T-helper 9 cell (primary cell): Measurements from ENCODE around the gene DNAJC2.
A peak's percentile ranks its signal among the peaks of the same experiment; 100 is the strongest.

Experiments
- DNase-seq: peaks from one replicate; pipeline ENCODE4 v3.0.0-alpha.2; 2020
- total RNA-seq, 2 donors: gene quantifications; one replicate each; lab custom pipeline; 2026; lab: John Stamatoyannopoulos, UW

Gene DNAJC2
- total RNA-seq = 57.6 to 74.1 reads per million in 2 donors

- DNase-seq = peak; percentile 76
Measured at GRCh38 chr7:103344453-103345149, at the start of gene DNAJC2. TSS of gene DNAJC2 (minus strand) at chr7:103344767. CDS start at chr7:103344622, 145 bp downstream.

GRCh38 chr7:103391976-103392375 lies 47.4 kb upstream of the DNAJC2 start:
- no peak for DNase-seq

- DNase-seq = no peak
Measured at GRCh38 chr7:103391150-103391549, 46.6 kb upstream of the DNAJC2 start.

GRCh38 chr7:103389263-103389662 lies 44.7 kb upstream of the DNAJC2 start:
- DNase-seq = no peak

GRCh38 chr7:103388469-103389140 lies 44.0 kb upstream of the DNAJC2 start:
- DNase-seq = no peak

- DNase-seq = no peak
Measured at GRCh38 chr7:103387242-103387641, 42.7 kb upstream of the DNAJC2 start.

- no peak for DNase-seq
Measured at GRCh38 chr7:103382032-103382402, 37.5 kb upstream of the DNAJC2 start.

GRCh38 chr7:103381280-103382031 lies 36.9 kb upstream of the DNAJC2 start:
- no peak for DNase-seq

- no peak for DNase-seq
Measured at GRCh38 chr7:103380395-103381191, 36.0 kb upstream of the DNAJC2 start.

GRCh38 chr7:103379270-103379975 lies 34.9 kb upstream of the DNAJC2 start:
- DNase-seq = no peak

GRCh38 chr7:103373866-103374643 lies 29.5 kb upstream of the DNAJC2 start:
- DNase-seq = no peak

- no peak for DNase-seq
Measured at GRCh38 chr7:103369432-103369831, 24.9 kb upstream of the DNAJC2 start.

- no peak for DNase-seq
Measured at GRCh38 chr7:103349805-103350204, 5.2 kb upstream of the DNAJC2 start.

GRCh38 chr7:103348959-103349358 lies 4.4 kb upstream of the DNAJC2 start:
- DNase-seq = no peak

- DNase-seq = no peak
Measured at GRCh38 chr7:103348452-103348851, 3.9 kb upstream of the DNAJC2 start.

GRCh38 chr7:103347507-103348267 lies 3.1 kb upstream of the DNAJC2 start, which contains the start of gene PSMC2:
TSS of gene PSMC2 (plus strand) at chr7:103347643. CDS start at chr7:103347712, 69 bp downstream.
- DNase-seq = peak; percentile 68

GRCh38 chr7:103346396-103346795 lies 1.8 kb upstream of the DNAJC2 start:
- DNase-seq = no peak

GRCh38 chr7:103343758-103344452 lies 662 bp downstream of the DNAJC2 start:
- DNase-seq = peak; percentile 18

GRCh38 chr7:103343332-103343731 lies 1.2 kb downstream of the DNAJC2 start:
- DNase-seq = no peak

- no peak for DNase-seq
Measured at GRCh38 chr7:103341466-103341865, 3.1 kb downstream of the DNAJC2 start.
